GM23338 (cell line): ENCODE data around the gene NIM1K.

Experiments
- CREB1 ChIP-seq: fragments of 250-450 bp; sonication (Bioruptor Pico); IDR thresholded peaks from 2 replicates; pipeline ENCODE4 v1.5.0; 2020; ENCODE audit warnings: low read depth, mild to moderate bottlenecking, moderate library complexity
- CTCF ChIP-seq, 2 experiments: fragments of 200-600 bp in 1 of 2; sonication (generic) in 1 of 2; conservative IDR thresholded peaks; 2 replicates each; pipeline versions ENCODE4 v1.5.1 to v1.6.1; 2016 to 2017; ENCODE audit warnings: antibody characterized with exemption in 2 of 2, low read depth in 2 of 2, mild to moderate bottlenecking in 2 of 2, moderate library complexity in 1 of 2
- EZH2 ChIP-seq: fragments of 200-600 bp; sonication (generic); IDR thresholded peaks from one replicate; pipeline ENCODE4 v1.8.0; 2017; ENCODE audit warnings: antibody characterized with exemption, mild to moderate bottlenecking, low read depth; ENCODE audit not compliant: unreplicated experiment
- JUNB ChIP-seq: IDR thresholded peaks from one replicate; pipeline ENCODE4 v1.6.1; 2016; ENCODE audit warnings: antibody characterized with exemption; ENCODE audit not compliant: unreplicated experiment
- REST ChIP-seq: IDR thresholded peaks from one replicate; pipeline ENCODE4 v1.6.1; 2018; ENCODE audit warnings: antibody characterized with exemption; ENCODE audit not compliant: unreplicated experiment

- no peak for TF ChIP-seq CTCF (conservative IDR thresholded peaks at IDR 0.05; ENCODE audit: low read depth in 2 of 2)
- TF ChIP-seq JUNB = no peak
- TF ChIP-seq EZH2 = no peak
- no peak for TF ChIP-seq REST
- no peak for TF ChIP-seq CREB1
Observed at GRCh38 chr5:43213951-43214350, 21.9 kb downstream of the NIM1K start.
